ENCODE data around the gene GPD2.

DNA sequence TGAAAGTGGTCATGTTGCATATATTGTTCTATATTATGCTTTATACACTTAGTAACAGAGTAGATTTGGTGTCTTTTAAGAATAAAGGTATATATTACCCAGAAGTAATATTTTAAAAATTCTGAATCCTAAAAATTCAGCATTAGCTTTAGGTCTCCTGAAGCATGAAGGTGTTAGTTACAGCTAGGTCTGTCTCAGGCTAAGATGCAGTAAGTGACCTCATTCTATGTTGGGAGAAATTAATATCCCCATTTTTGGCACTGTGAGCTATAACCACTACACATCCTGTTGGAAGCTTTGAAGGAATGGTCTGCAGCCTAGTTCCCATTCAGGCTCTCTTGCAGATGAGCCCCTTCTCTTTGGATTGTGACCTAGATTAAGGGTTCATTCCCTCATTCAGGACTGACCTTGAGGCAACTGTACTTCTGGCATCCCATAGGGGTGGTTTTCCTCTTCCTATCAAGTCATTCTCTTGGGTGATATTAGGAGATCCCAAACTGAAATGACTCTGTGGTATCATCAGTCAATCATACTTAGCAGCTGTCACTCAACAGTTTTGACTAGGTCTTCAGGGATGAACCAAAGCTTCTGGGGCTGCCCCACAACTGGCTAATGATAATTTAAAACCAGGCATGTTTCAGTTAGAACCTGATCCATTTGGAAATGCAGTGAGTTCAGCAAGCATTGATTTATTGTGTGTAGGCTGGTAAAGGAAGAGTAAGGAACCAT lies 117.7 kb downstream of the GPD2 start:
- TF ChIP-seq, protein P1, sequence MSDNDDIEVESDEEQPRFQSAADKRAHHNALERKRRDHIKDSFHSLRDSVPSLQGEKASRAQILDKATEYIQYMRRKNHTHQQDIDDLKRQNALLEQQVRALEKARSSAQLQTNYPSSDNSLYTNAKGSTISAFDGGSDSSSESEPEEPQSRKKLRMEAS (IDR thresholded peaks at IDR 0.05) = no peak
- TF ChIP-seq POLR2A (IDR thresholded peaks at IDR 0.05; ENCODE audit: insufficient read depth in 1 of 2, low read depth in 2 of 2, low read length in 2 of 2) (no peak), CCAR2 (optimal IDR thresholded peaks at IDR 0.05; ENCODE audit: low read depth, low read length) (no peak), TCF7L2 (IDR thresholded peaks at IDR 0.05; ENCODE audit: low read depth, low read length) (no peak), ZNF431 (CRISPR knock-in tag; IDR thresholded peaks at IDR 0.05; ENCODE audit: borderline replicate concordance, low read depth) (no peak), TARDBP (CRISPR knock-in tag; IDR thresholded peaks at IDR 0.05) (no peak), SP1 (IDR thresholded peaks at IDR 0.05) (no peak), SP1 (CRISPR knock-in tag; IDR thresholded peaks at IDR 0.05) (no peak), CBX2 (IDR thresholded peaks at IDR 0.05; ENCODE audit: low read depth, low read length) (no peak), CBX2 (CRISPR knock-in tag; IDR thresholded peaks at IDR 0.05; ENCODE audit: low read depth) (no peak), ZZZ3 (CRISPR knock-in tag; IDR thresholded peaks at IDR 0.05; ENCODE audit: borderline replicate concordance) (no peak), RNF2 (conservative IDR thresholded peaks at IDR 0.05; ENCODE audit: low read depth) (no peak)
- TF ChIP-seq, protein P2, sequence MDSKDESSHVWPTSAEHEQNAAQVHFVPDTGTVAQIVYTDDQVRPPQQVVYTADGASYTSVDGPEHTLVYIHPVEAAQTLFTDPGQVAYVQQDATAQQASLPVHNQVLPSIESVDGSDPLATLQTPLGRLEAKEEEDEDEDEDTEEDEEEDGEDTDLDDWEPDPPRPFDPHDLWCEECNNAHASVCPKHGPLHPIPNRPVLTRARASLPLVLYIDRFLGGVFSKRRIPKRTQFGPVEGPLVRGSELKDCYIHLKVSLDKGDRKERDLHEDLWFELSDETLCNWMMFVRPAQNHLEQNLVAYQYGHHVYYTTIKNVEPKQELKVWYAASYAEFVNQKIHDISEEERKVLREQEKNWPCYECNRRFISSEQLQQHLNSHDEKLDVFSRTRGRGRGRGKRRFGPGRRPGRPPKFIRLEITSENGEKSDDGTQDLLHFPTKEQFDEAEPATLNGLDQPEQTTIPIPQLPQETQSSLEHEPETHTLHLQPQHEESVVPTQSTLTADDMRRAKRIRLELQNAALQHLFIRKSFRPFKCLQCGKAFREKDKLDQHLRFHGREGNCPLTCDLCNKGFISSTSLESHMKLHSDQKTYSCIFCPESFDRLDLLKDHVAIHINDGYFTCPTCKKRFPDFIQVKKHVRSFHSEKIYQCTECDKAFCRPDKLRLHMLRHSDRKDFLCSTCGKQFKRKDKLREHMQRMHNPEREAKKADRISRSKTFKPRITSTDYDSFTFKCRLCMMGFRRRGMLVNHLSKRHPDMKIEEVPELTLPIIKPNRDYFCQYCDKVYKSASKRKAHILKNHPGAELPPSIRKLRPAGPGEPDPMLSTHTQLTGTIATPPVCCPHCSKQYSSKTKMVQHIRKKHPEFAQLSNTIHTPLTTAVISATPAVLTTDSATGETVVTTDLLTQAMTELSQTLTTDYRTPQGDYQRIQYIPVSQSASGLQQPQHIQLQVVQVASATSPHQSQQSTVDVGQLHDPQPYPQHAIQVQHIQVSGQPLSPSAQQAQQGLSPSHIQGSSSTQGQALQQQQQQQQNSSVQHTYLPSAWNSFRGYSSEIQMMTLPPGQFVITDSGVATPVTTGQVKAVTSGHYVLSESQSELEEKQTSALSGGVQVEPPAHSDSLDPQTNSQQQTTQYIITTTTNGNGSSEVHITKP (CRISPR knock-in tag; IDR thresholded peaks at IDR 0.05; ENCODE audit: low read depth) = no peak
